HepG2 (cell line): ENCODE measurements around the gene GGA3. TPM values are rescaled to one million over a fixed set of nuclear protein-coding genes. Genes with fewer than 3 reads are reported as not detected.

Experiments
- LCORL ChIP-seq, 2 experiments: fragments of 450-650 bp in 1 of 2; sonication (generic) in 1 of 2; formaldehyde crosslinking in 1 of 2; IDR thresholded peaks; 2 replicates each; pipeline versions ENCODE4 v1.5.0 to v1.6.1; 2017 to 2020; ENCODE audit warnings: antibody characterized with exemption in 1 of 2, missing genetic modification reagents in 1 of 2
- MAFF ChIP-seq: IDR thresholded peaks from 2 replicates; pipeline ENCODE4 v1.6.1; 2011; ENCODE audit warnings: low read depth, low read length, improper control_type of control experiment
- MTF1 ChIP-seq: sonication (generic); formaldehyde crosslinking; IDR thresholded peaks from 2 replicates; pipeline ENCODE4 v1.5.0; 2020; ENCODE audit warnings: missing genetic modification reagents
- NR2F6 ChIP-seq, 2 experiments: IDR thresholded peaks; 2 replicates each; pipeline ENCODE4 v1.6.1; 2016; ENCODE audit warnings: antibody characterized with exemption in 1 of 2, mild to moderate bottlenecking in 1 of 2
- SAP130 ChIP-seq: IDR thresholded peaks from 2 replicates; pipeline ENCODE4 v1.6.1; 2016; ENCODE audit warnings: low read depth
- SIX1 ChIP-seq: sonication (generic); formaldehyde crosslinking; IDR thresholded peaks from 2 replicates; pipeline ENCODE4 v1.4.0; 2020; ENCODE audit warnings: missing genetic modification reagents, borderline replicate concordance
- SP4 ChIP-seq: sonication (generic); formaldehyde crosslinking; IDR thresholded peaks from 2 replicates; pipeline ENCODE4 v1.8.1; 2023; ENCODE audit warnings: mild to moderate bottlenecking, missing genetic modification reagents
- SRSF9 ChIP-seq: fragments of 200-400 bp; formaldehyde crosslinking; IDR thresholded peaks from 2 replicates; pipeline ENCODE4 v1.6.1; 2018; ENCODE audit warnings: borderline replicate concordance, mild to moderate bottlenecking, low read depth, low read length; ENCODE audit not compliant: insufficient read depth, poor library complexity, severe bottlenecking
- TEAD2 ChIP-seq: sonication (generic); formaldehyde crosslinking; IDR thresholded peaks from 2 replicates; pipeline ENCODE4 v1.9.0; 2021; ENCODE audit warnings: missing genetic modification reagents
- YEATS4 ChIP-seq: sonication (generic); formaldehyde crosslinking; IDR thresholded peaks from 2 replicates; pipeline ENCODE4 v1.4.0; 2020; ENCODE audit warnings: missing genetic modification reagents, borderline replicate concordance
- ZFP1 ChIP-seq: IDR thresholded peaks from 2 replicates; pipeline ENCODE4 v1.6.1; 2016
- ZFP37 ChIP-seq: sonication (generic); formaldehyde crosslinking; IDR thresholded peaks from 2 replicates; pipeline ENCODE4 v1.4.0; 2020; ENCODE audit warnings: missing genetic modification reagents, borderline replicate concordance
- ZNF24 ChIP-seq: fragments of 450-650 bp; IDR thresholded peaks from 2 replicates; pipeline ENCODE4 v1.6.1; 2017; ENCODE audit warnings: antibody characterized with exemption, mild to moderate bottlenecking
- ZNF557 ChIP-seq: sonication (generic); formaldehyde crosslinking; IDR thresholded peaks from 2 replicates; pipeline ENCODE4 v1.4.0; 2020; ENCODE audit warnings: missing genetic modification reagents
- ZNF598 ChIP-seq: sonication (generic); formaldehyde crosslinking; IDR thresholded peaks from 2 replicates; pipeline ENCODE4 v1.5.1; 2020; ENCODE audit warnings: mild to moderate bottlenecking, missing genetic modification reagents, borderline replicate concordance
- ZNF766 ChIP-seq: sonication (generic); formaldehyde crosslinking; IDR thresholded peaks from 2 replicates; pipeline ENCODE4 v1.5.0; 2020; ENCODE audit warnings: missing genetic modification reagents, borderline replicate concordance
- ZNF83 ChIP-seq: sonication (generic); formaldehyde crosslinking; IDR thresholded peaks from 2 replicates; pipeline ENCODE4 v1.4.0; 2020; ENCODE audit warnings: missing genetic modification reagents, mild to moderate bottlenecking, borderline replicate concordance
- polyA plus RNA-seq, 8 experiments: library from polyadenylated mRNA; depleted of rRNA in 3 of 8; stranded (reverse) in 7 of 8; unstranded in 1 of 8; fragments of >200 nt; fragmentation: Illumina TruSeq in 4 of 8; extraction: Trizol in 4 of 8; gene quantifications; 2 replicates each; pipeline versions ENCODE4 v1.2.1 to v1.2.3, GENCODE V29; 2011 to 2016; ENCODE audit warnings: low read depth in 4 of 8, missing spikeins in 1 of 8, mixed read lengths in 1 of 8; ENCODE audit not compliant: insufficient read depth in 1 of 8
- total RNA-seq, 5 experiments: library from RNA; depleted of rRNA; stranded (reverse); fragments of >200 nt; fragmentation: Illumina TruSeq; extraction: Trizol; gene quantifications; 2 replicates each; pipeline ENCODE4 v1.2.3, GENCODE V29; 2016; ENCODE audit warnings: low read depth in 1 of 5
- TF ChIP-seq, protein P1 (sequence below): sonication (generic); formaldehyde crosslinking; IDR thresholded peaks from 2 replicates; pipeline ENCODE4 v1.4.0; 2020; ENCODE audit warnings: missing genetic modification reagents
- TF ChIP-seq, protein P2 (sequence below): IDR thresholded peaks from 2 replicates; pipeline ENCODE4 v1.6.1; 2016; ENCODE audit warnings: mild to moderate bottlenecking, missing biosample characterization, missing genetic modification reagents
- TF ChIP-seq, protein P3 (sequence below): IDR thresholded peaks from 2 replicates; pipeline ENCODE4 v1.6.1; 2016; ENCODE audit warnings: missing compliant biosample characterization, missing genetic modification reagents, borderline replicate concordance
- TF ChIP-seq, protein P4 (sequence below): IDR thresholded peaks from 2 replicates; pipeline ENCODE4 v1.6.1; 2018; ENCODE audit warnings: missing genetic modification reagents, mild to moderate bottlenecking, missing compliant biosample characterization
- TF ChIP-seq, protein P5 (sequence below): IDR thresholded peaks from 2 replicates; pipeline ENCODE4 v1.6.1; 2016; ENCODE audit warnings: low read depth, borderline replicate concordance
- TF ChIP-seq, protein P6 (sequence below): sonication (generic); formaldehyde crosslinking; IDR thresholded peaks from 2 replicates; pipeline ENCODE4 v1.5.1; 2020; ENCODE audit warnings: missing genetic modification reagents, mild to moderate bottlenecking, borderline replicate concordance

Gene GGA3
- total and polyA plus RNA-seq, 2 of the 13 experiments (the other 11 are each of a cell fraction or from before 2014, with no cell fraction given) = 28.4 to 43.7 TPM

DNA sequence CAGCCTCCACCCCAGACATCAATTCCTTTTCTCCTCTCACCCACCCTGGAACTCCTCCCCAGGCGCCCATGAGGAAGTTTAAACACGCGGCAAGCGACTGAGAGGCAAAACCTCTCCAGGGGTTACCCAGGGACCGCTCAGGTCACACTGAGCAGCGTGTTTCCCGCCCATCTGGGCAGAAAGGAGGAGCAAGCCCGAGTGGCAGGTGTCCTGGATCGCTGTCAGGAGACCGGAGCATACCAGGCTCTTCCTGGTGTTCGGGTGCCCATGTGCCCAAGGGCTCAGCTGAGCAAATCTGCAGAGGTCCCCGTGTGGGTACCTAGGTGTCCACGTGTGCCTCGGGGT lies 27.3 kb upstream of the GGA3 start (continued):
- TF ChIP-seq, protein P1, sequence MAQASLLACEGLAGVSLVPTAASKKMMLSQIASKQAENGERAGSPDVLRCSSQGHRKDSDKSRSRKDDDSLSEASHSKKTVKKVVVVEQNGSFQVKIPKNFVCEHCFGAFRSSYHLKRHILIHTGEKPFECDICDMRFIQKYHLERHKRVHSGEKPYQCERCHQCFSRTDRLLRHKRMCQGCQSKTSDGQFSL (CRISPR knock-in tag) = no peak; the same call in 1 of the 2 replicates
- TF ChIP-seq, protein P2, sequence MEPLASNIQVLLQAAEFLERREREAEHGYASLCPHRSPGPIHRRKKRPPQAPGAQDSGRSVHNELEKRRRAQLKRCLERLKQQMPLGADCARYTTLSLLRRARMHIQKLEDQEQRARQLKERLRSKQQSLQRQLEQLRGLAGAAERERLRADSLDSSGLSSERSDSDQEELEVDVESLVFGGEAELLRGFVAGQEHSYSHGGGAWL (CRISPR knock-in tag) = no peak
- TF ChIP-seq ZFP1 (CRISPR knock-in tag) (no peak), TEAD2 (no peak), SAP130 (no peak), MAFF (no peak), SP4 (CRISPR knock-in tag) (no peak; the same call in 1 of the 2 replicates), ZNF24 (no peak), SRSF9 (no peak), YEATS4 (CRISPR knock-in tag) (no peak), LCORL (IDR thresholded peaks at IDR 0.05) (no peak), LCORL (CRISPR knock-in tag; IDR thresholded peaks at IDR 0.05) (no peak), ZNF557 (peak; percentile 54; the same call in 1 of the 2 replicates), ZNF83 (no peak), SIX1 (no peak), ZFP37 (CRISPR knock-in tag) (no peak), MTF1 (CRISPR knock-in tag) (no peak), ZNF766 (CRISPR knock-in tag) (no peak), ZNF598 (CRISPR knock-in tag) (no peak), NR2F6 (IDR thresholded peaks at IDR 0.05) (no peak), NR2F6 (CRISPR knock-in tag; IDR thresholded peaks at IDR 0.05) (0 out of 2 replicates have a peak, but pooled peaks have one; percentile 27)
- TF ChIP-seq, protein P3, sequence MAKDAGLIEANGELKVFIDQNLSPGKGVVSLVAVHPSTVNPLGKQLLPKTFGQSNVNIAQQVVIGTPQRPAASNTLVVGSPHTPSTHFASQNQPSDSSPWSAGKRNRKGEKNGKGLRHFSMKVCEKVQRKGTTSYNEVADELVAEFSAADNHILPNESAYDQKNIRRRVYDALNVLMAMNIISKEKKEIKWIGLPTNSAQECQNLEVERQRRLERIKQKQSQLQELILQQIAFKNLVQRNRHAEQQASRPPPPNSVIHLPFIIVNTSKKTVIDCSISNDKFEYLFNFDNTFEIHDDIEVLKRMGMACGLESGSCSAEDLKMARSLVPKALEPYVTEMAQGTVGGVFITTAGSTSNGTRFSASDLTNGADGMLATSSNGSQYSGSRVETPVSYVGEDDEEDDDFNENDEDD (CRISPR knock-in tag) = peak; percentile 82; the same call in 1 of the 2 replicates
- TF ChIP-seq, protein P4, sequence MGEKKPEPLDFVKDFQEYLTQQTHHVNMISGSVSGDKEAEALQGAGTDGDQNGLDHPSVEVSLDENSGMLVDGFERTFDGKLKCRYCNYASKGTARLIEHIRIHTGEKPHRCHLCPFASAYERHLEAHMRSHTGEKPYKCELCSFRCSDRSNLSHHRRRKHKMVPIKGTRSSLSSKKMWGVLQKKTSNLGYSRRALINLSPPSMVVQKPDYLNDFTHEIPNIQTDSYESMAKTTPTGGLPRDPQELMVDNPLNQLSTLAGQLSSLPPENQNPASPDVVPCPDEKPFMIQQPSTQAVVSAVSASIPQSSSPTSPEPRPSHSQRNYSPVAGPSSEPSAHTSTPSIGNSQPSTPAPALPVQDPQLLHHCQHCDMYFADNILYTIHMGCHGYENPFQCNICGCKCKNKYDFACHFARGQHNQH (CRISPR knock-in tag) = no peak
- TF ChIP-seq, protein P5, sequence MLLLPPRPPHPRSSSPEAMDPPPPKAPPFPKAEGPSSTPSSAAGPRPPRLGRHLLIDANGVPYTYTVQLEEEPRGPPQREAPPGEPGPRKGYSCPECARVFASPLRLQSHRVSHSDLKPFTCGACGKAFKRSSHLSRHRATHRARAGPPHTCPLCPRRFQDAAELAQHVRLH = no peak
- TF ChIP-seq, protein P6, sequence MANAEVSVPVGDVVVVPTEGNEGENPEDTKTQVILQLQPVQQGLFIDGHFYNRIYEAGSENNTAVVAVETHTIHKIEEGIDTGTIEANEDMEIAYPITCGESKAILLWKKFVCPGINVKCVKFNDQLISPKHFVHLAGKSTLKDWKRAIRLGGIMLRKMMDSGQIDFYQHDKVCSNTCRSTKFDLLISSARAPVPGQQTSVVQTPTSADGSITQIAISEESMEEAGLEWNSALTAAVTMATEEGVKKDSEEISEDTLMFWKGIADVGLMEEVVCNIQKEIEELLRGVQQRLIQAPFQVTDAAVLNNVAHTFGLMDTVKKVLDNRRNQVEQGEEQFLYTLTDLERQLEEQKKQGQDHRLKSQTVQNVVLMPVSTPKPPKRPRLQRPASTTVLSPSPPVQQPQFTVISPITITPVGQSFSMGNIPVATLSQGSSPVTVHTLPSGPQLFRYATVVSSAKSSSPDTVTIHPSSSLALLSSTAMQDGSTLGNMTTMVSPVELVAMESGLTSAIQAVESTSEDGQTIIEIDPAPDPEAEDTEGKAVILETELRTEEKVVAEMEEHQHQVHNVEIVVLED (CRISPR knock-in tag) = no peak
